ENCODE data around the gene STRA8. TPM values are rescaled to one million over a fixed set of nuclear protein-coding genes. Genes with fewer than 3 reads are reported as not detected.

STRA8 gene
- total RNA-seq, 5 donors from 2014 or later (not counting 1 experiment from before 2014, with no cell fraction given) = not detected

DNA sequence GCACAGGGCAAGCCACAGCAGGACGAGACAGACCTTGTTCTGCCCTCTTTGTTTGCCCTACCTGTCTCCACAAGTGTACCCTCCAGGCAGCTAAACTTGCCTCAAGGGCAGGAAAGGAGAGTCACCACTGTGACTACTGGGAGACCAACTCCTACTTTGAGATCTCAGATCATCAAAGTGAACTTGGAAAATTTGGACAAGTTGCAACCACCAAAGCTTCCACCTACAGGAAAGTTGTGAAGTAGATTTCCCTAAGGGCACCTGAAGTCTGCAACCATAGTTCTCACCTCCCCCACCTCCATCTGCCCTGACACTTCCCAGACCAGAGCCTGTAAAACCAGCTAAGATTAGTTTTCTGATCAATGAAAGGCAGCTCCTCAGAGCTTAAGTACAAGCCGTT is 19.8 kb upstream of the STRA8 start:
- Histone ChIP-seq H3K4me3 (ENCODE audit: control insufficient read depth in 1 of 2, extremely low read depth in 1 of 2, low read length in 1 of 2) (no peak overlapping the region), H3K27ac (ENCODE audit: low read length) (no peak overlapping the region), H3K9me3 (no peaks in the 10 kb centered on the region), H3K4me1 (ENCODE audit: control insufficient read depth in 1 of 2, extremely low read depth in 1 of 2, insufficient read depth in 2 of 2, low read length in 2 of 2) (peaks cover 8 to 18% of the 10 kb centered on the region in 2 experiments), H3K36me3 (ENCODE audit: control insufficient read depth in 2 of 2, extremely low read depth in 1 of 2, insufficient read depth in 1 of 2, low read length in 1 of 2) (no peaks in the 10 kb centered on the region), H3K27me3 (replicated peaks in 1 of 2; ENCODE audit: control insufficient read depth in 2 of 2, extremely low read depth in 1 of 2, insufficient read depth in 2 of 2, low read length in 1 of 2) (no peaks in the 10 kb centered on the region)
- 75% methylated on average over 2 of the region's 2 CpGs for WGBS (ENCODE audit: insufficient coverage)
- Mint-ChIP-seq H3K9me3 (no peaks in the 10 kb centered on the region), H3K4me3 (no peak overlapping the region), H3K27ac (no peak overlapping the region), H3K36me3 (no peaks in the 10 kb centered on the region), H3K27me3 (peaks cover 3 to 5% of the 10 kb centered on the region in 2 donors), H3K4me1 (peaks cover 14 to 23% (median 19%) of the 10 kb centered on the region in 3 donors)
- ATAC-seq (replicated peaks in 1 of 4) = no peak
- CTCF ChIA-PET = interaction anchor here (0.9 to 1.0 kb wide), 2 partner anchors 15 to 33 kb away, joined by 3 to 4 read pairs; no protein-coding TSS in a partner anchor
- no peak for DNase-seq
- POLR2A ChIA-PET = no interaction called here

DNA sequence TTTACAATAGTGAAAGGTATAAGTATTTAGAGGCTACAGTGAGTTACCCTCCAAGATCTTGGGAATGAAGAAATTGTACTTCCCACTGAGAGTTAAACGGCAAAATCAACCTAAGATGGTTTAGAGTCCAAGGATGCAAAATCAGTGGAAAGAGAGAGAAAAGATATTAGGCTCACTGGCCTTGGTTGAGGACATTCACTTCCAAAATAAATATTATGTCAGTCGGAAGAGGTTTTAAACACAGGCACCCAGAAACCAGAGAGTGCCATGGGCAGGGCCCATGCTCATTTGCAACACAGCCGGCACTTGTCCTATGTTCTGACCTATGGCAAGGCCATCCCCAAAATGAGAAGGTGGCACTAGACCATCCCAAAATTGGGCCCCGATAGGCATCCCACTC is 18.5 kb upstream of the STRA8 start:
- POLR2A ChIA-PET = no interaction called here
- peaks cover 3 to 5% of the 10 kb centered on the region in 2 donors for H3K27me3 Mint-ChIP-seq
- no peak overlapping the region for H3K4me3 Mint-ChIP-seq
- peaks cover 3 to 9% (median 9%) of the 10 kb centered on the region in 3 donors for H3K4me1 Mint-ChIP-seq
- H3K27ac Mint-ChIP-seq = no peak overlapping the region
- ATAC-seq (replicated peaks in 1 of 4) (no peak), DNase-seq (no peak)
- CTCF ChIA-PET = interaction anchor here in 1 of 2 donors (0.6 to 0.9 kb wide), 2 partner anchors 64 to 756 kb away, joined by 3 to 4 read pairs; partner anchors contain the start of gene AKR1B1
- Histone ChIP-seq H3K4me3 (ENCODE audit: control insufficient read depth in 1 of 2, extremely low read depth in 1 of 2, low read length in 1 of 2) (no peak overlapping the region), H3K9me3 (no peaks in the 10 kb centered on the region), H3K27ac (ENCODE audit: low read length) (no peak overlapping the region), H3K4me1 (ENCODE audit: control insufficient read depth in 1 of 2, extremely low read depth in 1 of 2, insufficient read depth in 2 of 2, low read length in 2 of 2) (peaks cover 8 to 14% of the 10 kb centered on the region in 2 experiments), H3K36me3 (ENCODE audit: control insufficient read depth in 2 of 2, extremely low read depth in 1 of 2, insufficient read depth in 1 of 2, low read length in 1 of 2) (no peaks in the 10 kb centered on the region), H3K27me3 (replicated peaks in 1 of 2; ENCODE audit: control insufficient read depth in 2 of 2, extremely low read depth in 1 of 2, insufficient read depth in 2 of 2, low read length in 1 of 2) (no peaks in the 10 kb centered on the region)
- WGBS (ENCODE audit: insufficient coverage) = 100% methylated on average over 2 of the region's 4 CpGs
- H3K9me3 Mint-ChIP-seq = no peaks in the 10 kb centered on the region
- H3K36me3 Mint-ChIP-seq = no peaks in the 10 kb centered on the region

DNA sequence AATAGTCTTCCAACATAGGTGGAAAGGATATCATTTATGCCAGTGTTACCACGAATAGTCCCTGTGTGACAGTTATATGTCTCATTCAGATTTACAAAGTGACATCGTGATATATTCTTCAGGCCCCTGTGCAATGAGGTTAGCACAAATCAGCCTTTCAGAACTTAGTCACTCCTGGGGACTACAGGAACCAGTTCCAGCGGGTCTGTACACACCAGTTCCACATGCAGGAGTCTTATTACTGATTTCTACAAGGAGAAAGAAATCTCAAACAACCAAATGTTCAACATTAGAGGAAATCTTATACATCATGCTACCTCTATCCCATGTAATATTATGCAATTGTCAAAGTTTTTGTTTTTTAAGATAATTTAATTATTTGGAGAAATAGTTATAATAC is 17.9 kb upstream of the STRA8 start:
- Mint-ChIP-seq H3K9me3 (no peaks in the 10 kb centered on the region), H3K4me3 (no peak overlapping the region)
- 100% methylated on average over 1 of the region's 3 CpGs for WGBS (ENCODE audit: insufficient coverage)

DNA sequence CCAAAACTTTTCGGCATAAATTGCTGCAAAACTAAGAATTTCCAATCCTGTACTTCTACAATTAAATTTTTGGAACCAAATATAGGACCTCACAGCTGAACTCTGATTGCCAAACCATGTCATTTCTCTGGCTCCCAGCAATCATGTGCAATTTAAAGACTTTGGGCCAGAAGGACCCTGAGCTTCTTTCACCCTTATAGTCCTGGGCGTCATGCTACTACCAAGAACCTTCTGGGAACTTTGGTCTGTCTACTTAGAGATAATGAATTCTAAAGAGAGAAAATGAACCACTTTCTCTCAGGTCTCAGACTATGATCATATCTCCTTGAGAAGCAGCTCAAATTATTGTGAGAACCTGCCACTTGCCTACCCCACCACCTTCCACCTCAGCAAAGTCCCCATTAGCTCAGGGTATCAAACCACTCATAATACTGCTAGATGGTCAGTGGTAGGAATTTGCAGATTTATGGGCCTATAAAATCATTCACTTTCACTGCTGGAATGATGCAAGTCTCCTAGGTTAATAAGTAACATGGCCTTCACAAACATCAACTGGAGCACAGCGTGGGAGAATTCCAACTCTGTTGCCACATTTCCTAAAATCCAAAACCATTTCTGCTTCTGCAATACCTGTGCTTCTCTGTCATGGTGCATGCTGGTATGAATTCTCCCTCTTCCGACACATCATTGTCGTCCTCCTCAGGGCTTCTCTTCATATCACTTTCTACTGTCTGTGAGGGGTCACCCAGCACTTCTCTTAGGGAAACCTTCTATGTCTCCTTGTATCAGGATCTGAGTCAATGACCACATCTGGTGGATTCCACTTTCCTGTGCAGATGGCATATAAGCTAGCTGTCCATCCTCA is 15.8 kb upstream of the STRA8 start:
- 93% methylated on average over 4 of the region's 5 CpGs for WGBS (ENCODE audit: insufficient coverage)
- no peak for DNase-seq
- no peak for ATAC-seq (replicated peaks in 1 of 4)
- H3K4me3 ChIP-seq (ENCODE audit: control insufficient read depth in 1 of 2, extremely low read depth in 1 of 2, low read length in 1 of 2) = no peak overlapping the region
- Mint-ChIP-seq H3K4me3 (no peak overlapping the region), H3K27me3 (peaks cover 3 to 5% of the 10 kb centered on the region in 2 donors), H3K36me3 (no peaks in the 10 kb centered on the region), H3K27ac (no peak overlapping the region), H3K4me1 (no peaks in the 10 kb centered on the region), H3K9me3 (no peaks in the 10 kb centered on the region)
- ChIA-PET POLR2A (no interaction called here), CTCF (no interaction called here)
- no peak overlapping the region for H3K27ac ChIP-seq (ENCODE audit: low read length)
- no peaks in the 10 kb centered on the region for H3K36me3 ChIP-seq (ENCODE audit: control insufficient read depth in 2 of 2, extremely low read depth in 1 of 2, insufficient read depth in 1 of 2, low read length in 1 of 2)
- H3K4me1 ChIP-seq (ENCODE audit: control insufficient read depth in 1 of 2, extremely low read depth in 1 of 2, insufficient read depth in 2 of 2, low read length in 2 of 2) = no peaks in the 10 kb centered on the region
- no peaks in the 10 kb centered on the region for H3K9me3 ChIP-seq
- no peaks in the 10 kb centered on the region for H3K27me3 ChIP-seq (replicated peaks in 1 of 2; ENCODE audit: control insufficient read depth in 2 of 2, extremely low read depth in 1 of 2, insufficient read depth in 2 of 2, low read length in 1 of 2)

More for the DNA sequence above, 17.9 kb upstream of the STRA8 start:
- ChIA-PET POLR2A (no interaction called here), CTCF (no interaction called here)
- Mint-ChIP-seq H3K27me3 (peaks cover 3 to 5% of the 10 kb centered on the region in 2 donors), H3K4me1 (peaks cover 0 to 4% (median 4%) of the 10 kb centered on the region in 3 donors), H3K27ac (no peak overlapping the region), H3K36me3 (no peaks in the 10 kb centered on the region)
- no peak for DNase-seq
- no peak for ATAC-seq (replicated peaks in 1 of 4)
- H3K27ac ChIP-seq (ENCODE audit: low read length) = no peak overlapping the region
- H3K9me3 ChIP-seq = no peaks in the 10 kb centered on the region
- no peaks in the 10 kb centered on the region for H3K36me3 ChIP-seq (ENCODE audit: control insufficient read depth in 2 of 2, extremely low read depth in 1 of 2, insufficient read depth in 1 of 2, low read length in 1 of 2)
- peaks cover 4 to 9% of the 10 kb centered on the region in 2 experiments for H3K4me1 ChIP-seq (ENCODE audit: control insufficient read depth in 1 of 2, extremely low read depth in 1 of 2, insufficient read depth in 2 of 2, low read length in 2 of 2)
- no peaks in the 10 kb centered on the region for H3K27me3 ChIP-seq (replicated peaks in 1 of 2; ENCODE audit: control insufficient read depth in 2 of 2, extremely low read depth in 1 of 2, insufficient read depth in 2 of 2, low read length in 1 of 2)
- no peak overlapping the region for H3K4me3 ChIP-seq (ENCODE audit: control insufficient read depth in 1 of 2, extremely low read depth in 1 of 2, low read length in 1 of 2)

- peaks cover 10 to 14% (median 12%) of the 10 kb centered on the region in 3 donors for H3K4me1 Mint-ChIP-seq
- POLR2A ChIA-PET = interaction anchor here in 1 of 2 donors (0.6 kb wide), 1 partner anchor 13 kb away, joined by 6 read pairs; the partner anchor contains the start of gene WDR91
- Histone ChIP-seq H3K36me3 (ENCODE audit: control insufficient read depth in 2 of 2, extremely low read depth in 1 of 2, insufficient read depth in 1 of 2, low read length in 1 of 2) (no peaks in the 10 kb centered on the region), H3K4me1 (ENCODE audit: control insufficient read depth in 1 of 2, extremely low read depth in 1 of 2, insufficient read depth in 2 of 2, low read length in 2 of 2) (no peaks in the 10 kb centered on the region), H3K27me3 (replicated peaks in 1 of 2; ENCODE audit: control insufficient read depth in 2 of 2, extremely low read depth in 1 of 2, insufficient read depth in 2 of 2, low read length in 1 of 2) (no peaks in the 10 kb centered on the region), H3K27ac (ENCODE audit: low read length) (no peak overlapping the region), H3K4me3 (ENCODE audit: control insufficient read depth in 1 of 2, extremely low read depth in 1 of 2, low read length in 1 of 2) (no peak overlapping the region), H3K9me3 (no peaks in the 10 kb centered on the region)
- no peaks in the 10 kb centered on the region for H3K36me3 Mint-ChIP-seq
- no peaks in the 10 kb centered on the region for H3K27me3 Mint-ChIP-seq
- H3K4me3 Mint-ChIP-seq = no peak overlapping the region
- peaks cover 0 to 7% (median 6%) of the 10 kb centered on the region in 3 donors for H3K9me3 Mint-ChIP-seq
- WGBS (ENCODE audit: insufficient coverage) = no CpG with 5 or more reads among the region's 1 CpG
- DNase-seq (no peak), ATAC-seq (replicated peaks in 1 of 4) (no peak)
- no peak overlapping the region for H3K27ac Mint-ChIP-seq
- CTCF ChIA-PET = no interaction called here
Observed at GRCh38 chr7:135224027-135224426, 9.6 kb upstream of the STRA8 start.

- Histone ChIP-seq H3K9me3 (no peaks in the 10 kb centered on the region), H3K27ac (ENCODE audit: low read length) (no peak overlapping the region), H3K4me1 (ENCODE audit: control insufficient read depth in 1 of 2, extremely low read depth in 1 of 2, insufficient read depth in 2 of 2, low read length in 2 of 2) (no peaks in the 10 kb centered on the region), H3K27me3 (replicated peaks in 1 of 2; ENCODE audit: control insufficient read depth in 2 of 2, extremely low read depth in 1 of 2, insufficient read depth in 2 of 2, low read length in 1 of 2) (no peaks in the 10 kb centered on the region), H3K36me3 (ENCODE audit: control insufficient read depth in 2 of 2, extremely low read depth in 1 of 2, insufficient read depth in 1 of 2, low read length in 1 of 2) (no peaks in the 10 kb centered on the region), H3K4me3 (ENCODE audit: control insufficient read depth in 1 of 2, extremely low read depth in 1 of 2, low read length in 1 of 2) (no peak overlapping the region)
- ChIA-PET CTCF (interaction anchor here in 1 of 2 donors (0.6 kb wide), 1 partner anchor 502 kb away, joined by 7 read pairs; no protein-coding TSS in a partner anchor), POLR2A (interaction anchor here in 1 of 2 donors (0.7 kb wide), 1 partner anchor 808 kb away, joined by 4 read pairs; no protein-coding TSS in a partner anchor)
- H3K4me3 Mint-ChIP-seq = no peak overlapping the region
- no peaks in the 10 kb centered on the region for H3K36me3 Mint-ChIP-seq
- H3K27me3 Mint-ChIP-seq = no peaks in the 10 kb centered on the region
- H3K4me1 Mint-ChIP-seq = peaks cover 0 to 1% (median under 1%) of the 10 kb centered on the region in 3 donors
- no peak overlapping the region for H3K27ac Mint-ChIP-seq
- H3K9me3 Mint-ChIP-seq = no peaks in the 10 kb centered on the region
- DNase-seq (no peak), ATAC-seq (replicated peaks in 1 of 4) (no peak)
Observed at GRCh38 chr7:135231686-135232085, 2.0 kb upstream of the STRA8 start.

Data from T-cell (primary cell).